Liver (tissue), 9 donors: ENCODE data around the gene PLVAP. TPM values are rescaled to one million over a fixed set of nuclear protein-coding genes. Genes with fewer than 3 reads are reported as not detected.

Experiments
- DNase-seq: peaks from one replicate; pipeline ENCODE4 v3.0.0-alpha.2; 2017; ENCODE audit warnings: low spot score
- H3K27ac ChIP-seq, 2 donors: one replicate each; pipeline ENCODE4 v1.7.0; 2013; ENCODE audit warnings: inconsistent platforms in 2 of 2, low read length in 2 of 2, control low read depth in 1 of 2, low read depth in 1 of 2, mild to moderate bottlenecking in 1 of 2
- H3K27me3 ChIP-seq, 4 donors: one replicate each; pipeline versions ENCODE4 v1.6.1 to v1.7.0; 2013; ENCODE audit warnings: low read length in 3 of 4, inconsistent platforms in 1 of 4, mild to moderate bottlenecking in 1 of 4, moderate library complexity in 1 of 4; ENCODE audit not compliant: control insufficient read depth in 4 of 4, insufficient read depth in 4 of 4
- H3K36me3 ChIP-seq, 4 donors: one replicate each; pipeline versions ENCODE4 v1.6.1 to v1.7.0; 2013; ENCODE audit warnings: low read length in 3 of 4, mild to moderate bottlenecking in 3 of 4, low read depth in 1 of 4, moderate library complexity in 1 of 4; ENCODE audit not compliant: control insufficient read depth in 4 of 4, insufficient read depth in 3 of 4
- H3K4me1 ChIP-seq, 4 donors: one replicate each; pipeline versions ENCODE4 v1.6.1 to v1.7.0; 2013; ENCODE audit warnings: low read length in 3 of 4, mild to moderate bottlenecking in 3 of 4, moderate library complexity in 1 of 4; ENCODE audit not compliant: control insufficient read depth in 4 of 4, insufficient read depth in 4 of 4
- H3K4me3 ChIP-seq, 3 donors: one replicate each; pipeline versions ENCODE4 v1.6.1 to v1.7.0; 2013; ENCODE audit warnings: low read length in 3 of 3, control low read depth in 1 of 3, low read depth in 1 of 3, mild to moderate bottlenecking in 1 of 3
- H3K9ac ChIP-seq, 2 donors: one replicate each; pipeline ENCODE4 v1.7.0; 2013; ENCODE audit warnings: low read length in 2 of 2, mild to moderate bottlenecking in 2 of 2, moderate library complexity in 2 of 2, control low read depth in 1 of 2, low read depth in 1 of 2
- H3K9me3 ChIP-seq, 4 donors: one replicate each; pipeline versions ENCODE4 v1.6.1 to v1.7.0; 2013; ENCODE audit warnings: low read length in 3 of 4; ENCODE audit not compliant: control insufficient read depth in 4 of 4
- EGR1 ChIP-seq, 2 donors: IDR thresholded peaks; 2 replicates each; pipeline ENCODE4 v1.6.1; 2016 to 2018; ENCODE audit warnings: antibody characterized with exemption in 2 of 2, low read depth in 2 of 2
- FOXA1 ChIP-seq: IDR thresholded peaks from 2 replicates; pipeline ENCODE4 v1.6.1; 2016; ENCODE audit warnings: antibody characterized with exemption
- GABPA ChIP-seq, 2 donors: IDR thresholded peaks in 1 of 2; conservative IDR thresholded peaks in 1 of 2; 2 replicates each; pipeline ENCODE4 v1.6.1; 2016; ENCODE audit warnings: antibody characterized with exemption in 2 of 2, mild to moderate bottlenecking in 1 of 2, moderate library complexity in 1 of 2
- HNF4A ChIP-seq, 2 donors: conservative IDR thresholded peaks; 2 replicates each; pipeline ENCODE4 v1.6.1; 2016; ENCODE audit warnings: antibody characterized with exemption in 2 of 2, mild to moderate bottlenecking in 2 of 2
- HNF4G ChIP-seq: IDR thresholded peaks from 2 replicates; pipeline ENCODE4 v1.6.1; 2016; ENCODE audit warnings: antibody characterized with exemption
- JUND ChIP-seq, 2 donors: IDR thresholded peaks; 2 replicates each; pipeline ENCODE4 v1.6.1; 2016; ENCODE audit warnings: antibody characterized with exemption in 2 of 2
- NR2F2 ChIP-seq: IDR thresholded peaks from 2 replicates; pipeline ENCODE4 v1.6.1; 2016; ENCODE audit warnings: antibody characterized with exemption
- RAD21 ChIP-seq, 2 donors: IDR thresholded peaks; 2 replicates each; pipeline ENCODE4 v1.6.1; 2016; ENCODE audit warnings: antibody characterized with exemption in 2 of 2, mild to moderate bottlenecking in 2 of 2
- RXRA ChIP-seq, 2 donors: IDR thresholded peaks; 2 replicates each; pipeline ENCODE4 v1.6.1; 2017 to 2018; ENCODE audit warnings: antibody characterized with exemption in 2 of 2, mild to moderate bottlenecking in 1 of 2
- SP1 ChIP-seq: IDR thresholded peaks from 2 replicates; pipeline ENCODE4 v1.6.1; 2018; ENCODE audit warnings: antibody characterized with exemption, mild to moderate bottlenecking
- TAF1 ChIP-seq: conservative IDR thresholded peaks from 2 replicates; pipeline ENCODE4 v1.6.1; 2016; ENCODE audit warnings: antibody characterized with exemption, mild to moderate bottlenecking
- YY1 ChIP-seq: IDR thresholded peaks from 2 replicates; pipeline ENCODE4 v1.6.1; 2016; ENCODE audit warnings: antibody characterized with exemption, mild to moderate bottlenecking
- WGBS: extraction: QIAGEN DNeasy Blood & Tissue Kit; methylation state at CpG from one replicate; pipeline ENCODE4 v1.1.7; 2013; 5-methylcytosine and 5-hydroxymethylcytosine counted together
- polyA plus RNA-seq, 2 donors: library from polyadenylated mRNA; stranded (reverse) in 1 of 2; unstranded in 1 of 2; fragments of 200-250 nt in 1 of 2; fragments of >200 nt in 1 of 2; fragmentation: Nextera tagmentation in 1 of 2; extraction: Ambion mirVana in 1 of 2; gene quantifications; one replicate each; pipeline versions ENCODE4 v1.2.1 to v1.2.3, GENCODE V29; 2013 to 2015
- total RNA-seq, 2 donors: library from RNA; depleted of rRNA; stranded (reverse); fragments of >200 nt; gene quantifications; one replicate each; pipeline ENCODE4 v1.2.3, GENCODE V29; 2014
- TF ChIP-seq, protein P1 (sequence below): IDR thresholded peaks from 2 replicates; pipeline ENCODE4 v1.6.1; 2016; ENCODE audit warnings: antibody characterized with exemption
- TF ChIP-seq, protein P2 (sequence below): IDR thresholded peaks from 2 replicates; pipeline ENCODE4 v1.6.1; 2016; ENCODE audit warnings: antibody characterized with exemption
- TF ChIP-seq, protein P3 (sequence below): IDR thresholded peaks from 2 replicates; pipeline ENCODE4 v1.6.1; 2016; ENCODE audit warnings: antibody characterized with exemption
- TF ChIP-seq, protein P4 (sequence below): IDR thresholded peaks from 2 replicates; pipeline ENCODE4 v1.6.1; 2016; ENCODE audit warnings: antibody characterized with exemption, mild to moderate bottlenecking
- TF ChIP-seq, protein P5 (sequence below): fragments of 150-350 bp; IDR thresholded peaks from 2 replicates; pipeline ENCODE4 v1.5.1; 2017; ENCODE audit warnings: improper control_type of control experiment, low read depth, low read length; ENCODE audit not compliant: missing input control
- donor health status: healthy.
- donor health status: healthy.
- donor health status: healthy.
- donor health status: healthy.
- donor health status: healthy.

PLVAP gene
- total and polyA plus RNA-seq, 4 donors = 4.2 to 11.8 (median 8.6) TPM

DNA sequence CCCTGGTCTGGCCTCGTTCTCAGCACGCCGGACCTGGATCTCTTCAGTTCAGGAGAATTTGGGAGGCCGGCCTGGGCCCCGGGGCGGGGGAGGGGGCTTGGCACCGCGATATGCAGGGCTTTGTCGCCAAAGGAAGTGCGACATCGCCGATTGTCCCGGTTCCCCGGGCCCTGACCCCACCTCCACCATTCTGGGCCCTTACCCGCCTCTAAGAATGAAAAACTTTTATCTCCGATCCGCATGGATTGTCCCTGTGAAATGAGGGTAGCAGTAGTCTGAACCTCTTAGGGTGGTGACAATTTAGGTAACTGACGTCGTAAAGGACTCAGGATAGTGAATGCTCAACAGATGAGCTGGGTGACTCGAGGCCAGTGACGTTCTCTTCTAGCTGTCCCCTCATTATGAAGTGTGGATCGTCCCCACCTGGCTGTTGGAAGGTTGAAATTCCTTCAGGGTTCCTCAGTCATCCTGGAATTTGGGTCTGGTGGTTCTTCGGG, 67.1 kb downstream of the PLVAP start:
- Histone ChIP-seq H3K27me3 (no peaks in the 10 kb centered on the region), H3K27ac (peak overlapping the region; percentile 42 to 52), H3K4me1 (peaks cover 0 to 44% (median 29%) of the 10 kb centered on the region in 4 donors), H3K9me3 (no peaks in the 10 kb centered on the region), H3K36me3 (peaks cover 5 to 13% (median 10%) of the 10 kb centered on the region in 4 donors), H3K9ac (peak overlapping the region; percentile 45 to 66), H3K4me3 (peak overlapping the region; percentile 57 to 89 (median 80))
- WGBS = 10% methylated on average over 23 of the region's 23 CpGs
- peak in 1 of 2 donors; percentile 39 for TF ChIP-seq GABPA (IDR thresholded peaks at IDR 0.05 in 1 of 2, conservative IDR thresholded peaks at IDR 0.05 in 1 of 2)
- TF ChIP-seq, protein P1, sequence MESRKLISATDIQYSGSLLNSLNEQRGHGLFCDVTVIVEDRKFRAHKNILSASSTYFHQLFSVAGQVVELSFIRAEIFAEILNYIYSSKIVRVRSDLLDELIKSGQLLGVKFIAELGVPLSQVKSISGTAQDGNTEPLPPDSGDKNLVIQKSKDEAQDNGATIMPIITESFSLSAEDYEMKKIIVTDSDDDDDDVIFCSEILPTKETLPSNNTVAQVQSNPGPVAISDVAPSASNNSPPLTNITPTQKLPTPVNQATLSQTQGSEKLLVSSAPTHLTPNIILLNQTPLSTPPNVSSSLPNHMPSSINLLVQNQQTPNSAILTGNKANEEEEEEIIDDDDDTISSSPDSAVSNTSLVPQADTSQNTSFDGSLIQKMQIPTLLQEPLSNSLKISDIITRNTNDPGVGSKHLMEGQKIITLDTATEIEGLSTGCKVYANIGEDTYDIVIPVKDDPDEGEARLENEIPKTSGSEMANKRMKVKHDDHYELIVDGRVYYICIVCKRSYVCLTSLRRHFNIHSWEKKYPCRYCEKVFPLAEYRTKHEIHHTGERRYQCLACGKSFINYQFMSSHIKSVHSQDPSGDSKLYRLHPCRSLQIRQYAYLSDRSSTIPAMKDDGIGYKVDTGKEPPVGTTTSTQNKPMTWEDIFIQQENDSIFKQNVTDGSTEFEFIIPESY = no peak
- DNase-seq = no peak

DNA sequence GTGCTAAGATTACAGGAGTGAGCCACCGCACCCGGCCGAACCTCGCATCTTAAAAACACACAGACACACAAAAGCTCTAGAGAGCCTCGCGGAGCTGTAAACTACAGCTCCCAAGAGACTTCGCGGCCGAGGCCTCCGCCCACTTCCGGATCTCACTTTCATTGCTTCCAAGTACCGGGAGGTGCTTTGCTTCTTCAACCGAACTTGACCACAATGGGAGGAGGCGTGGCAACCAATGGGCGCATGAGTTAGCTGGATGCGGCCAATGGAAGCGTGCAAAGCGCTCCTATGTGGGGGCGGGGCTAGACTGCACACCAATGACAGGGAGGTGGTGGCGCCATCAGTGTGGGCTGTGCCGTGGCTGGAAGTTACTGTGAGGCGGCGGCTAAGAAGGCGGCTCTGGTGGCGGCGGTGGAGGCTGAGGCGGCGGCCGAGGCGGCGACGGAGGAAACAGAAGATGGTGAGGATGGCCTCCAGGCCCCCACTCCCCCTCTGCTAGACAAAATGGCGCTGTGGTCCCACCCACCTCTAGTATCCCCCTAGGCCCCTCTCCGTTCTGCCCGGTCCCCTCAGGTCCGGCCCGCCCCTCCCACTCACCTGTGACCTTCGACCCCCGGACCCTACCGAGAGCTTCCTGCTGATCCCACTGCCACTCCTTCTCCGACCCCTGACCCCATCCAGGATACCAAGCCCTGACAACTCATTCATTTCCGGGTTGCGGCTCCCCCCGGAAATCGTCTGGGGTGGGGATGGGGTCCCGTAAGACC, 67.8 kb downstream of the PLVAP start, which contains the start of gene DDA1:
Gene DDA1 (plus strand): TSS at position 366 of the 767 bp plus-strand sequence. CDS start 92 bp downstream, at position 458.
- peaks cover under 1 to 12% (median 6%) of the 10 kb centered on the region in 4 donors for H3K36me3 ChIP-seq
- TF ChIP-seq, protein P2, sequence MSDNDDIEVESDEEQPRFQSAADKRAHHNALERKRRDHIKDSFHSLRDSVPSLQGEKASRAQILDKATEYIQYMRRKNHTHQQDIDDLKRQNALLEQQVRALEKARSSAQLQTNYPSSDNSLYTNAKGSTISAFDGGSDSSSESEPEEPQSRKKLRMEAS = peak; percentile 42
- TF ChIP-seq RXRA (IDR thresholded peaks at IDR 0.05) (peak; percentile 25 to 31), SP1 (peak; percentile 97), EGR1 (IDR thresholded peaks at IDR 0.05; ENCODE audit: low read depth in 2 of 2) (peak; percentile 53 to 76), NR2F2 (peak; percentile 87), GABPA (IDR thresholded peaks at IDR 0.05 in 1 of 2, conservative IDR thresholded peaks at IDR 0.05 in 1 of 2) (peak; percentile 65 to 88), HNF4A (conservative IDR thresholded peaks at IDR 0.05) (peak; percentile 15 to 50), YY1 (peak; percentile 94), FOXA1 (no peak), JUND (IDR thresholded peaks at IDR 0.05) (peak in 1 of 2 donors; percentile 53), TAF1 (peak; percentile 41), HNF4G (no peak), RAD21 (IDR thresholded peaks at IDR 0.05) (no peak)
- TF ChIP-seq, protein P3, sequence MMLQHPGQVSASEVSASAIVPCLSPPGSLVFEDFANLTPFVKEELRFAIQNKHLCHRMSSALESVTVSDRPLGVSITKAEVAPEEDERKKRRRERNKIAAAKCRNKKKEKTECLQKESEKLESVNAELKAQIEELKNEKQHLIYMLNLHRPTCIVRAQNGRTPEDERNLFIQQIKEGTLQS = no peak
- TF ChIP-seq, protein P4, sequence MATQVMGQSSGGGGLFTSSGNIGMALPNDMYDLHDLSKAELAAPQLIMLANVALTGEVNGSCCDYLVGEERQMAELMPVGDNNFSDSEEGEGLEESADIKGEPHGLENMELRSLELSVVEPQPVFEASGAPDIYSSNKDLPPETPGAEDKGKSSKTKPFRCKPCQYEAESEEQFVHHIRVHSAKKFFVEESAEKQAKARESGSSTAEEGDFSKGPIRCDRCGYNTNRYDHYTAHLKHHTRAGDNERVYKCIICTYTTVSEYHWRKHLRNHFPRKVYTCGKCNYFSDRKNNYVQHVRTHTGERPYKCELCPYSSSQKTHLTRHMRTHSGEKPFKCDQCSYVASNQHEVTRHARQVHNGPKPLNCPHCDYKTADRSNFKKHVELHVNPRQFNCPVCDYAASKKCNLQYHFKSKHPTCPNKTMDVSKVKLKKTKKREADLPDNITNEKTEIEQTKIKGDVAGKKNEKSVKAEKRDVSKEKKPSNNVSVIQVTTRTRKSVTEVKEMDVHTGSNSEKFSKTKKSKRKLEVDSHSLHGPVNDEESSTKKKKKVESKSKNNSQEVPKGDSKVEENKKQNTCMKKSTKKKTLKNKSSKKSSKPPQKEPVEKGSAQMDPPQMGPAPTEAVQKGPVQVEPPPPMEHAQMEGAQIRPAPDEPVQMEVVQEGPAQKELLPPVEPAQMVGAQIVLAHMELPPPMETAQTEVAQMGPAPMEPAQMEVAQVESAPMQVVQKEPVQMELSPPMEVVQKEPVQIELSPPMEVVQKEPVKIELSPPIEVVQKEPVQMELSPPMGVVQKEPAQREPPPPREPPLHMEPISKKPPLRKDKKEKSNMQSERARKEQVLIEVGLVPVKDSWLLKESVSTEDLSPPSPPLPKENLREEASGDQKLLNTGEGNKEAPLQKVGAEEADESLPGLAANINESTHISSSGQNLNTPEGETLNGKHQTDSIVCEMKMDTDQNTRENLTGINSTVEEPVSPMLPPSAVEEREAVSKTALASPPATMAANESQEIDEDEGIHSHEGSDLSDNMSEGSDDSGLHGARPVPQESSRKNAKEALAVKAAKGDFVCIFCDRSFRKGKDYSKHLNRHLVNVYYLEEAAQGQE = peak; percentile 69
- TF ChIP-seq, protein P5, sequence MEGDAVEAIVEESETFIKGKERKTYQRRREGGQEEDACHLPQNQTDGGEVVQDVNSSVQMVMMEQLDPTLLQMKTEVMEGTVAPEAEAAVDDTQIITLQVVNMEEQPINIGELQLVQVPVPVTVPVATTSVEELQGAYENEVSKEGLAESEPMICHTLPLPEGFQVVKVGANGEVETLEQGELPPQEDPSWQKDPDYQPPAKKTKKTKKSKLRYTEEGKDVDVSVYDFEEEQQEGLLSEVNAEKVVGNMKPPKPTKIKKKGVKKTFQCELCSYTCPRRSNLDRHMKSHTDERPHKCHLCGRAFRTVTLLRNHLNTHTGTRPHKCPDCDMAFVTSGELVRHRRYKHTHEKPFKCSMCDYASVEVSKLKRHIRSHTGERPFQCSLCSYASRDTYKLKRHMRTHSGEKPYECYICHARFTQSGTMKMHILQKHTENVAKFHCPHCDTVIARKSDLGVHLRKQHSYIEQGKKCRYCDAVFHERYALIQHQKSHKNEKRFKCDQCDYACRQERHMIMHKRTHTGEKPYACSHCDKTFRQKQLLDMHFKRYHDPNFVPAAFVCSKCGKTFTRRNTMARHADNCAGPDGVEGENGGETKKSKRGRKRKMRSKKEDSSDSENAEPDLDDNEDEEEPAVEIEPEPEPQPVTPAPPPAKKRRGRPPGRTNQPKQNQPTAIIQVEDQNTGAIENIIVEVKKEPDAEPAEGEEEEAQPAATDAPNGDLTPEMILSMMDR = no peak
- H3K4me1 ChIP-seq = peaks cover 3 to 50% (median 35%) of the 10 kb centered on the region in 4 donors
- H3K27ac ChIP-seq = peak within 1 kb of the TSS; percentile 42 to 52
- peak within 1 kb of the TSS; percentile 45 to 66 for H3K9ac ChIP-seq
- no peaks in the 10 kb centered on the region for H3K9me3 ChIP-seq
- peak; percentile 98 for DNase-seq
- under 1% methylated on average over 46 of the region's 46 CpGs for WGBS
- H3K27me3 ChIP-seq = no peaks in the 10 kb centered on the region
- H3K4me3 ChIP-seq = peak within 1 kb of the TSS; percentile 57 to 89 (median 80)
